Nephron (organoid): ENCODE data around the gene TMEM38A.
"Not testable (repeated sequence)": the region's sequence is repeated elsewhere in the genome, so short reads cannot be mapped to it uniquely, and the experiment has no call there.

ENCODE experiments used
- H3K27ac Mint-ChIP-seq, 3 experiments: 2 replicates each; pipeline ENCODE4 v1.8.0; 2020; ENCODE audit warnings: mixed read lengths in 3 of 3, mild to moderate bottlenecking in 2 of 3, moderate library complexity in 1 of 3
- H3K27me3 Mint-ChIP-seq: 2 replicates; pipeline ENCODE4 v1.8.0; 2021; ENCODE audit warnings: low read depth, mild to moderate bottlenecking, moderate library complexity, mixed read lengths
- H3K36me3 Mint-ChIP-seq: 2 replicates; pipeline ENCODE4 v1.8.0; 2020; ENCODE audit warnings: low read depth, mixed read lengths
- H3K4me1 Mint-ChIP-seq: 2 replicates; pipeline ENCODE4 v1.8.0; 2020; ENCODE audit warnings: mixed read lengths
- H3K4me3 Mint-ChIP-seq, 3 experiments: 2 replicates each; pipeline ENCODE4 v1.8.0; 2020; ENCODE audit warnings: mild to moderate bottlenecking in 3 of 3, mixed read lengths in 3 of 3, moderate library complexity in 2 of 3
- H3K9me3 Mint-ChIP-seq: 2 replicates; pipeline ENCODE4 v1.8.0; 2020; ENCODE audit warnings: mixed read lengths
- CTCF ChIP-seq, 3 experiments: fragments of 200-600 bp; sonication (generic); IDR thresholded peaks; one replicate each; pipeline ENCODE4 v1.5.0; 2021; ENCODE audit warnings: antibody characterized with exemption in 3 of 3; ENCODE audit not compliant: unreplicated experiment in 3 of 3

TMEM38A gene

DNA sequence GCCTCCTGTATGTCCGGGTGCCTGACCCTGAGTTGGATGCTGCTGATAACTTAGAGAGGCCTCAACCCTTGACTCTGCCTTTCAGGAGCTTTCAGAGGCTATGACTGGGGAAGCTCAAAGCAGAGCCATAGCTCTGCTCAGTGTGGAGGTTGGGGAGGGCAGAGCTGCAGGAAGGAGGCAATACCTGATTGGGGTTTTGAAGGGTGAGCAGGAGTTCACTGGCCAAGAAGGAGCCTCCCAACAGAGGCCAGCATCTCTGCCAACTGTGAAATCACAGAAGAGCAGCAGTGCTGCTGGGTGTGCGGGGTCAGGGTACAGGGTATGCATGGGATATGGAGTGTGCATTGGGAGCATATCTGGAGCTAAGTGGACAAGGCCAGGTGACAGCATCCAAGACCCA, 21.6 kb downstream of the TMEM38A start:
- Mint-ChIP-seq H3K27ac (no peak overlapping the region), H3K9me3 (peaks cover 3% of the 10 kb centered on the region), H3K4me1 (no peaks in the 10 kb centered on the region), H3K36me3 (peaks cover 26% of the 10 kb centered on the region), H3K4me3 (no peak overlapping the region), H3K27me3 (no peaks in the 10 kb centered on the region)
- no peak for TF ChIP-seq CTCF (IDR thresholded peaks at IDR 0.05; ENCODE audit: unreplicated experiment in 3 of 3)

DNA sequence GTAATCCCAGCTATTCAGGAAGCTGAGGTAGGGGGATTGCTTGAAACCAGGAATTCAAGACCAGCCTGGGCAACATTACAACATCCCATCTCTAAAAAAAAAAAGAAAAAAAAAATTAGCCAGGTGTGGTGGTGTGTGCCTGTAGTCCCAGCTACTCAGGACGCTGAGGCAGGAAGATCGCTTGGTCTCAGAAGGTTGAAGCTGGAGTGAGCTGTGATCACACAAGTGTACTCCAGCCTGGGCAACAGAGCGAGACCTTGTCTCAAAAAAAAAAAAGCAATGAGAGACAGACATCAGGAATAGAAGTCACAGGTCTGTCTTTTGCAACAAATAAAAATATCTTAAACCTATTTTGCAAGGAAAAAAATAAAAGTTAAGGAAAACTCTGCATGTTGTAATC, 23.3 kb downstream of the TMEM38A start:
- Mint-ChIP-seq H3K4me1 (no peaks in the 10 kb centered on the region), H3K9me3 (peaks cover 3% of the 10 kb centered on the region), H3K4me3 (no peak overlapping the region), H3K27me3 (no peaks in the 10 kb centered on the region), H3K36me3 (peaks cover 22% of the 10 kb centered on the region), H3K27ac (no peak overlapping the region)
- TF ChIP-seq CTCF (IDR thresholded peaks at IDR 0.05; ENCODE audit: unreplicated experiment in 3 of 3): no peak

- Mint-ChIP-seq H3K27me3 (no peaks in the 10 kb centered on the region), H3K4me1 (no peaks in the 10 kb centered on the region), H3K27ac (no peak overlapping the region), H3K4me3 (no peak overlapping the region), H3K9me3 (peaks cover 2% of the 10 kb centered on the region), H3K36me3 (no peaks in the 10 kb centered on the region)
- no peak for TF ChIP-seq CTCF (IDR thresholded peaks at IDR 0.05; ENCODE audit: unreplicated experiment in 3 of 3)
Measured at GRCh38 chr19:16688084-16688483, 27.1 kb downstream of the TMEM38A start.

GRCh38 chr19:16698914-16699313, 38.0 kb downstream of the TMEM38A start:
- no peaks in the 10 kb centered on the region for H3K36me3 Mint-ChIP-seq
- H3K27me3 Mint-ChIP-seq: no peaks in the 10 kb centered on the region
- H3K4me1 Mint-ChIP-seq: peaks cover 5% of the 10 kb centered on the region
- no peaks in the 10 kb centered on the region for H3K9me3 Mint-ChIP-seq
- TF ChIP-seq CTCF (IDR thresholded peaks at IDR 0.05; ENCODE audit: unreplicated experiment in 3 of 3): no peak
- H3K4me3 Mint-ChIP-seq: no peak overlapping the region
- H3K27ac Mint-ChIP-seq: peak overlapping the region in 1 of 3 experiments; percentile 23

DNA sequence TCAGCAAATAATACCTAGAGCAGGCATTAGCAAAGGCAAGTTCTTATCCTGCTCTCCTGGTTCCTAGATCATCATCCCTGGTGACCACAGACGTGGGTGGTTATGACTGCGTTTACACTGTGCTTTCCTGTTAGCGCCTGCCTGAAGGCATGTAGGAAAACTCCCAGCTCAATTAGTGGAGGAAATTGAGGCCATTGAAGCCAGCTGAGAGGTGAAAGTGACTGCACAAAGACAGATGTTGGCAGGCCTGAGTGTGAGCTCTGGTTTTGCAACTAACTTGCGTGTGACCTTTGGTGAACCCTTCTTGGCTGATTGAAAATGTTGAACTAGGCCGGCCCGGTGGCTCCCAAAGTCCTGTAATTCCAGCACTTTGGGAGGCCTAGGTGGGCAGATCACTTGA, 41.2 kb downstream of the TMEM38A start:
- Mint-ChIP-seq H3K9me3 (no peaks in the 10 kb centered on the region), H3K36me3 (no peaks in the 10 kb centered on the region), H3K27ac (no peak overlapping the region), H3K4me3 (no peak overlapping the region), H3K4me1 (peaks cover 5% of the 10 kb centered on the region), H3K27me3 (no peaks in the 10 kb centered on the region)
- no peak for TF ChIP-seq CTCF (IDR thresholded peaks at IDR 0.05; ENCODE audit: unreplicated experiment in 3 of 3)

- Mint-ChIP-seq H3K9me3 (no peaks in the 10 kb centered on the region), H3K4me1 (peaks cover 5% of the 10 kb centered on the region), H3K27ac (no peak overlapping the region), H3K4me3 (no peak overlapping the region), H3K27me3 (no peaks in the 10 kb centered on the region), H3K36me3 (no peaks in the 10 kb centered on the region)
- no peak for TF ChIP-seq CTCF (IDR thresholded peaks at IDR 0.05; ENCODE audit: unreplicated experiment in 3 of 3)
Measured at GRCh38 chr19:16703677-16704076, 42.7 kb downstream of the TMEM38A start.

GRCh38 chr19:16710870-16711269, 49.9 kb downstream of the TMEM38A start:
- not testable (repeated sequence) for H3K4me3 Mint-ChIP-seq, H3K9me3 Mint-ChIP-seq, H3K4me1 Mint-ChIP-seq, H3K27ac Mint-ChIP-seq, H3K36me3 Mint-ChIP-seq, H3K27me3 Mint-ChIP-seq

DNA sequence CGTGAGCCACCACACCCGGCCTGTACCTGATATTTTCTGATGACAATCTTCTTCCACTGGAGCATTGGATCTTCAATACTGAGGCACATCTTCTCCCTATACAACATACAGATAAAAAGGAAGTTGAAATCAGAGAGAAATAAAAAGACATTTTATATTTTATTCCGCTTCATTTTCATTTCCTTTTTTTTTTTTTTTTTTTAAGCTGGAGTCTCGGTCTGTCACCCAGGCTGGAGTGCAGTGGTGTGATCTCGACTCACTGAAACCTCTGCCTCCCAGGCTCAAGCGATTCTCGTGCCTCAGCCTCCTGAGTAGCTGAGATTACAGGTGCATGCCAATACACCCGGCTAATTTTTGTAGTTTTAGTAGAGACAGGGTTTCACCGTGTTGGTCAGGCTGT, 51.4 kb downstream of the TMEM38A start:
- H3K27me3 Mint-ChIP-seq, H3K36me3 Mint-ChIP-seq, H3K27ac Mint-ChIP-seq, H3K4me1 Mint-ChIP-seq, H3K9me3 Mint-ChIP-seq, H3K4me3 Mint-ChIP-seq: not testable (repeated sequence)
